ENCODE measurements around the gene FBXO45. TPM values are rescaled to one million over a fixed set of nuclear protein-coding genes. Genes with fewer than 3 reads are reported as not detected.

The FBXO45 gene
- total and polyA plus RNA-seq, 9 of the 15 experiments (the other 6 are each of a cell fraction or from before 2014, with no cell fraction given) = 15.2 to 52.8 (median 37.0) TPM

DNA sequence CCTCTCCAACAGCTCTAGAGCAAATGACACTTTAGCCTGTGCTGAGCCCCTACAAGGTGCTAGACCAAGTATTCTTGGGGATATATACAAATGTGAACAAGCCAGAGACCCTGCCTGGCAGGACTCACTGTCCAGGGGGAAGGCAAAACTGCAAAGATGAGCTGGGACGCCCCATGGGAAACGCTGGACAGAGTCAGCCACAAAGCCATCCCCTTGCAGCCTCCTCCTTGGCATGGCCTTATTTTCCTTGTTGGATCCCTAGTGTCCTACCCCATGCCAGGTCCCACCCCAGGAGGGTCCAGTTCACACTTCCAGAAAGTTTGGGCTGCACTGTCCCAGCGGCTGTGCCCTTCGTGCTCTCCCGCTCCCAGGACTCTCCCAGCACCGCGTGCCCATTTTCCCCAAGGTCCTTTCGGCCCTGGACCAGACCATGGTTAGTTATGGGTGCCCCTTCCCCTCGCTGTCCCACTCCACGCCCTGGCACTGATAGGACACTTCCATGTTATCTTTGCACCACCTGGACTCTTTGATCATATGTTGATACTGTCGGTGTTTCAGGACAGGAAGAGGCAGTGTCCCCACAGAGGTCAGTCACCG is 65.2 kb downstream of the FBXO45 start (continued):
- TF ChIP-seq MCM7 (IDR thresholded peaks at IDR 0.05) (no peak), HOXB6 (CRISPR knock-in tag; IDR thresholded peaks at IDR 0.05; ENCODE audit: borderline replicate concordance) (no peak), ZNF778 (CRISPR knock-in tag; IDR thresholded peaks at IDR 0.05) (no peak), MAFG (tag; conservative IDR thresholded peaks at IDR 0.05) (no peak), ZNF311 (CRISPR knock-in tag; IDR thresholded peaks at IDR 0.05) (peak; percentile 80), ZNF134 (CRISPR knock-in tag; conservative IDR thresholded peaks at IDR 0.05) (no peak), SOX6 (IDR thresholded peaks at IDR 0.05) (0 out of 2 replicates have a peak, but pooled peaks have one; percentile 17), SMARCE1 (IDR thresholded peaks at IDR 0.05) (0 out of 2 replicates have a peak, but pooled peaks have one; percentile 18), NUFIP1 (IDR thresholded peaks at IDR 0.05; ENCODE audit: partially characterized antibody) (no peak), SMC3 (conservative IDR thresholded peaks at IDR 0.05; ENCODE audit: insufficient read depth, low read depth, low read length) (no peak), GATAD2B (IDR thresholded peaks at IDR 0.05; ENCODE audit: borderline replicate concordance) (no peak)
- TF ChIP-seq, protein P1, sequence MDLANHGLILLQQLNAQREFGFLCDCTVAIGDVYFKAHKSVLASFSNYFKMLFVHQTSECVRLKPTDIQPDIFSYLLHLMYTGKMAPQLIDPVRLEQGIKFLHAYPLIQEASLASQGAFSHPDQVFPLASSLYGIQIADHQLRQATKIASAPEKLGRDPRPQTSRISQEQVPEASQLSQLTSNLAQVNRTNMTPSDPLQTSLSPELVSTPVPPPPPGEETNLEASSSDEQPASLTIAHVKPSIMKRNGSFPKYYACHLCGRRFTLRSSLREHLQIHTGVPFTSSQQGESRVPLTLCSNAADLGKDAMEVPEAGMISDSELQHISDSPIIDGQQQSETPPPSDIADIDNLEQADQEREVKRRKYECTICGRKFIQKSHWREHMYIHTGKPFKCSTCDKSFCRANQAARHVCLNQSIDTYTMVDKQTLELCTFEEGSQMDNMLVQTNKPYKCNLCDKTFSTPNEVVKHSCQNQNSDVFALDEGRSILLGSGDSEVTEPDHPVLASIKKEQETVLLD (IDR thresholded peaks at IDR 0.05) = no peak; the same call in 1 of the 2 replicates
- TF ChIP-seq, protein P2, sequence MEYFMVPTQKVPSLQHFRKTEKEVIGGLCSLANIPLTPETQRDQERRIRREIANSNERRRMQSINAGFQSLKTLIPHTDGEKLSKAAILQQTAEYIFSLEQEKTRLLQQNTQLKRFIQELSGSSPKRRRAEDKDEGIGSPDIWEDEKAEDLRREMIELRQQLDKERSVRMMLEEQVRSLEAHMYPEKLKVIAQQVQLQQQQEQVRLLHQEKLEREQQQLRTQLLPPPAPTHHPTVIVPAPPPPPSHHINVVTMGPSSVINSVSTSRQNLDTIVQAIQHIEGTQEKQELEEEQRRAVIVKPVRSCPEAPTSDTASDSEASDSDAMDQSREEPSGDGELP (CRISPR knock-in tag; IDR thresholded peaks at IDR 0.05; ENCODE audit: borderline replicate concordance) = peak; percentile 43; the same call in 1 of the 2 replicates
- TF ChIP-seq, protein P3, sequence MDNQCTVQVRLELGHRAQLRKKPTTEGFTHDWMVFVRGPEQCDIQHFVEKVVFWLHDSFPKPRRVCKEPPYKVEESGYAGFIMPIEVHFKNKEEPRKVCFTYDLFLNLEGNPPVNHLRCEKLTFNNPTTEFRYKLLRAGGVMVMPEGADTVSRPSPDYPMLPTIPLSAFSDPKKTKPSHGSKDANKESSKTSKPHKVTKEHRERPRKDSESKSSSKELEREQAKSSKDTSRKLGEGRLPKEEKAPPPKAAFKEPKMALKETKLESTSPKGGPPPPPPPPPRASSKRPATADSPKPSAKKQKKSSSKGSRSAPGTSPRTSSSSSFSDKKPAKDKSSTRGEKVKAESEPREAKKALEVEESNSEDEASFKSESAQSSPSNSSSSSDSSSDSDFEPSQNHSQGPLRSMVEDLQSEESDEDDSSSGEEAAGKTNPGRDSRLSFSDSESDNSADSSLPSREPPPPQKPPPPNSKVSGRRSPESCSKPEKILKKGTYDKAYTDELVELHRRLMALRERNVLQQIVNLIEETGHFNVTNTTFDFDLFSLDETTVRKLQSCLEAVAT (IDR thresholded peaks at IDR 0.05) = no peak
- TF ChIP-seq, protein P4, sequence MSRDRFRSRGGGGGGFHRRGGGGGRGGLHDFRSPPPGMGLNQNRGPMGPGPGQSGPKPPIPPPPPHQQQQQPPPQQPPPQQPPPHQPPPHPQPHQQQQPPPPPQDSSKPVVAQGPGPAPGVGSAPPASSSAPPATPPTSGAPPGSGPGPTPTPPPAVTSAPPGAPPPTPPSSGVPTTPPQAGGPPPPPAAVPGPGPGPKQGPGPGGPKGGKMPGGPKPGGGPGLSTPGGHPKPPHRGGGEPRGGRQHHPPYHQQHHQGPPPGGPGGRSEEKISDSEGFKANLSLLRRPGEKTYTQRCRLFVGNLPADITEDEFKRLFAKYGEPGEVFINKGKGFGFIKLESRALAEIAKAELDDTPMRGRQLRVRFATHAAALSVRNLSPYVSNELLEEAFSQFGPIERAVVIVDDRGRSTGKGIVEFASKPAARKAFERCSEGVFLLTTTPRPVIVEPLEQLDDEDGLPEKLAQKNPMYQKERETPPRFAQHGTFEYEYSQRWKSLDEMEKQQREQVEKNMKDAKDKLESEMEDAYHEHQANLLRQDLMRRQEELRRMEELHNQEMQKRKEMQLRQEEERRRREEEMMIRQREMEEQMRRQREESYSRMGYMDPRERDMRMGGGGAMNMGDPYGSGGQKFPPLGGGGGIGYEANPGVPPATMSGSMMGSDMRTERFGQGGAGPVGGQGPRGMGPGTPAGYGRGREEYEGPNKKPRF (IDR thresholded peaks at IDR 0.05; ENCODE audit: low read depth, low read length) = no peak
- TF ChIP-seq, protein P5, sequence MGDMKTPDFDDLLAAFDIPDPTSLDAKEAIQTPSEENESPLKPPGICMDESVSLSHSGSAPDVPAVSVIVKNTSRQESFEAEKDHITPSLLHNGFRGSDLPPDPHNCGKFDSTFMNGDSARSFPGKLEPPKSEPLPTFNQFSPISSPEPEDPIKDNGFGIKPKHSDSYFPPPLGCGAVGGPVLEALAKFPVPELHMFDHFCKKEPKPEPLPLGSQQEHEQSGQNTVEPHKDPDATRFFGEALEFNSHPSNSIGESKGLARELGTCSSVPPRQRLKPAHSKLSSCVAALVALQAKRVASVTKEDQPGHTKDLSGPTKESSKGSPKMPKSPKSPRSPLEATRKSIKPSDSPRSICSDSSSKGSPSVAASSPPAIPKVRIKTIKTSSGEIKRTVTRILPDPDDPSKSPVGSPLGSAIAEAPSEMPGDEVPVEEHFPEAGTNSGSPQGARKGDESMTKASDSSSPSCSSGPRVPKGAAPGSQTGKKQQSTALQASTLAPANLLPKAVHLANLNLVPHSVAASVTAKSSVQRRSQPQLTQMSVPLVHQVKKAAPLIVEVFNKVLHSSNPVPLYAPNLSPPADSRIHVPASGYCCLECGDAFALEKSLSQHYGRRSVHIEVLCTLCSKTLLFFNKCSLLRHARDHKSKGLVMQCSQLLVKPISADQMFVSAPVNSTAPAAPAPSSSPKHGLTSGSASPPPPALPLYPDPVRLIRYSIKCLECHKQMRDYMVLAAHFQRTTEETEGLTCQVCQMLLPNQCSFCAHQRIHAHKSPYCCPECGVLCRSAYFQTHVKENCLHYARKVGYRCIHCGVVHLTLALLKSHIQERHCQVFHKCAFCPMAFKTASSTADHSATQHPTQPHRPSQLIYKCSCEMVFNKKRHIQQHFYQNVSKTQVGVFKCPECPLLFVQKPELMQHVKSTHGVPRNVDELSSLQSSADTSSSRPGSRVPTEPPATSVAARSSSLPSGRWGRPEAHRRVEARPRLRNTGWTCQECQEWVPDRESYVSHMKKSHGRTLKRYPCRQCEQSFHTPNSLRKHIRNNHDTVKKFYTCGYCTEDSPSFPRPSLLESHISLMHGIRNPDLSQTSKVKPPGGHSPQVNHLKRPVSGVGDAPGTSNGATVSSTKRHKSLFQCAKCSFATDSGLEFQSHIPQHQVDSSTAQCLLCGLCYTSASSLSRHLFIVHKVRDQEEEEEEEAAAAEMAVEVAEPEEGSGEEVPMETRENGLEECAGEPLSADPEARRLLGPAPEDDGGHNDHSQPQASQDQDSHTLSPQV (IDR thresholded peaks at IDR 0.05) = peak; percentile 85
- TF ChIP-seq, protein P6, sequence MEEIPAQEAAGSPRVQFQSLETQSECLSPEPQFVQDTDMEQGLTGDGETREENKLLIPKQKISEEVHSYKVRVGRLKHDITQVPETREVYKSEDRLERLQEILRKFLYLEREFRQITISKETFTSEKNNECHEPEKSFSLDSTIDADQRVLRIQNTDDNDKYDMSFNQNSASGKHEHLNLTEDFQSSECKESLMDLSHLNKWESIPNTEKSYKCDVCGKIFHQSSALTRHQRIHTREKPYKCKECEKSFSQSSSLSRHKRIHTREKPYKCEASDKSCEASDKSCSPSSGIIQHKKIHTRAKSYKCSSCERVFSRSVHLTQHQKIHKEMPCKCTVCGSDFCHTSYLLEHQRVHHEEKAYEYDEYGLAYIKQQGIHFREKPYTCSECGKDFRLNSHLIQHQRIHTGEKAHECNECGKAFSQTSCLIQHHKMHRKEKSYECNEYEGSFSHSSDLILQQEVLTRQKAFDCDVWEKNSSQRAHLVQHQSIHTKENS (CRISPR knock-in tag; IDR thresholded peaks at IDR 0.05) = no peak
